Sigmoid colon (tissue), 4 donors: ENCODE measurements around the gene TRERF1.

Experiments used
- EP300 ChIP-seq, 4 donors: sonication (generic); formaldehyde crosslinking; IDR thresholded peaks; one replicate each; pipeline ENCODE4 v1.6.1; 2017; ENCODE audit warnings: antibody characterized with exemption in 4 of 4
- POLR2A ChIP-seq, 2 donors: fragments of 450-650 bp; IDR thresholded peaks; one replicate each; pipeline ENCODE4 v1.6.1; 2016; ENCODE audit warnings: antibody characterized with exemption in 2 of 2, mild to moderate bottlenecking in 2 of 2, moderate library complexity in 2 of 2
- POLR2AphosphoS5 ChIP-seq, 4 donors: sonication (generic); formaldehyde crosslinking; IDR thresholded peaks; one replicate each; pipeline ENCODE4 v1.6.1; 2017; ENCODE audit warnings: antibody characterized with exemption in 4 of 4
- TF ChIP-seq, protein P1 (sequence below), 4 experiments: fragments of 450-650 bp in 3 of 4; fragments of 200-600 bp in 1 of 4; IDR thresholded peaks; one replicate each; pipeline ENCODE4 v1.5.1; 2016 to 2019; ENCODE audit warnings: antibody characterized with exemption in 4 of 4, mild to moderate bottlenecking in 3 of 4, moderate library complexity in 2 of 4

DNA sequence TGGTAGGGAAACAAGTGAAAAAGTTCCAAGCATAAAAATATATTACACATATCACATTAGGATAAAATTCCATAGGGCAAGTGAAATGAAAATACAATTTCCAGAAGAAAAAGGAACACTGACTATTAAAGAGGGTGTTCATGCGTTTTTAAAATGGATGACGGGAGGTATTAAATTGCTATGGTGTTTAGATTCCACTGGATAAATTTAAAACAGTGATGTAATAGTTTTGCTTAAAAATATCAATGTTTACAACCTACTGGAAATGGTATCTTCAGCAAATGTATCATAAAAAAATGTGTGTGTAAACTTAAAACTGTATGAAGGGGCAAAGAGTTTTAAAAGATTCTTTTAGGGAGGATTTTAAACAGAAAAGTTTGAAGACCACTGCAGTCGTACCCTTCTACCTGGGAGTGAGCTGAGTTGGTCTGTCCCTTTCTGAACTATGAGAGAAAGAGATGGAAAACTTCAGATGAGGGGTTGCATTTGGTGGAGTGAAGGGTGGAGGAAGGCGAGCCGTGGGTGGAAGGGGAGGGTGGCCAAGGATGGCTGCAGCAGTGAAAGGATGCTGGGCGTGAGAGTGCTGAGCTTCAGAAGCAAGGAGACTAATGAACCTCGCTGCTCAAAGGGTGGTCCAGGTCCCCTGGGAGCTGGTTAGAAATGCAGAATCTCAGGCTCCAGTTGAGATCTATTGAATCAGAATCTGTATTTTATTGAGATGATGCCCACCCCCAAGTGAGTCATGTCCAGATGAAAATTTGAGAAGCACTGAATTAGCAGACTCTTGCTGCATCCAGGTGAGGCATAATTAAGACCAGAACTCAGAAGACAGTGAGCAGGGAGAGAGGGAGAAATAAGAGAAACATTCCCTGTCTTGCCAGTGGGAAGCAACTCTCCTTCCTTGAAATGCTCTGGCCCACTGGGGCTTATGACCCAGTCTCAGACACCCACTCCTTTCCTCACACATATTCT, 179.6 kb downstream of the TRERF1 start:
- TF ChIP-seq POLR2AphosphoS5 (IDR thresholded peaks at IDR 0.05) (no peak), EP300 (IDR thresholded peaks at IDR 0.05) (no peak), POLR2A (IDR thresholded peaks at IDR 0.05) (no peak)
- TF ChIP-seq, protein P1, sequence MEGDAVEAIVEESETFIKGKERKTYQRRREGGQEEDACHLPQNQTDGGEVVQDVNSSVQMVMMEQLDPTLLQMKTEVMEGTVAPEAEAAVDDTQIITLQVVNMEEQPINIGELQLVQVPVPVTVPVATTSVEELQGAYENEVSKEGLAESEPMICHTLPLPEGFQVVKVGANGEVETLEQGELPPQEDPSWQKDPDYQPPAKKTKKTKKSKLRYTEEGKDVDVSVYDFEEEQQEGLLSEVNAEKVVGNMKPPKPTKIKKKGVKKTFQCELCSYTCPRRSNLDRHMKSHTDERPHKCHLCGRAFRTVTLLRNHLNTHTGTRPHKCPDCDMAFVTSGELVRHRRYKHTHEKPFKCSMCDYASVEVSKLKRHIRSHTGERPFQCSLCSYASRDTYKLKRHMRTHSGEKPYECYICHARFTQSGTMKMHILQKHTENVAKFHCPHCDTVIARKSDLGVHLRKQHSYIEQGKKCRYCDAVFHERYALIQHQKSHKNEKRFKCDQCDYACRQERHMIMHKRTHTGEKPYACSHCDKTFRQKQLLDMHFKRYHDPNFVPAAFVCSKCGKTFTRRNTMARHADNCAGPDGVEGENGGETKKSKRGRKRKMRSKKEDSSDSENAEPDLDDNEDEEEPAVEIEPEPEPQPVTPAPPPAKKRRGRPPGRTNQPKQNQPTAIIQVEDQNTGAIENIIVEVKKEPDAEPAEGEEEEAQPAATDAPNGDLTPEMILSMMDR (IDR thresholded peaks at IDR 0.05), result no peak
